HG02759 (cell line): ENCODE data around the gene FERMT2.
A peak's percentile ranks its signal among the peaks of the same experiment; 100 is the strongest.

Source experiments
- ATAC-seq: cut with Tn5 transposase; IDR thresholded peaks from one replicate; pipeline ENCODE4 v1.9.1; 2021; ENCODE audit warnings: mild to moderate bottlenecking, moderate library complexity; ENCODE audit not compliant: unreplicated experiment

FERMT2 gene, protein sequence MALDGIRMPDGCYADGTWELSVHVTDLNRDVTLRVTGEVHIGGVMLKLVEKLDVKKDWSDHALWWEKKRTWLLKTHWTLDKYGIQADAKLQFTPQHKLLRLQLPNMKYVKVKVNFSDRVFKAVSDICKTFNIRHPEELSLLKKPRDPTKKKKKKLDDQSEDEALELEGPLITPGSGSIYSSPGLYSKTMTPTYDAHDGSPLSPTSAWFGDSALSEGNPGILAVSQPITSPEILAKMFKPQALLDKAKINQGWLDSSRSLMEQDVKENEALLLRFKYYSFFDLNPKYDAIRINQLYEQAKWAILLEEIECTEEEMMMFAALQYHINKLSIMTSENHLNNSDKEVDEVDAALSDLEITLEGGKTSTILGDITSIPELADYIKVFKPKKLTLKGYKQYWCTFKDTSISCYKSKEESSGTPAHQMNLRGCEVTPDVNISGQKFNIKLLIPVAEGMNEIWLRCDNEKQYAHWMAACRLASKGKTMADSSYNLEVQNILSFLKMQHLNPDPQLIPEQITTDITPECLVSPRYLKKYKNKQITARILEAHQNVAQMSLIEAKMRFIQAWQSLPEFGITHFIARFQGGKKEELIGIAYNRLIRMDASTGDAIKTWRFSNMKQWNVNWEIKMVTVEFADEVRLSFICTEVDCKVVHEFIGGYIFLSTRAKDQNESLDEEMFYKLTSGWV

DNA sequence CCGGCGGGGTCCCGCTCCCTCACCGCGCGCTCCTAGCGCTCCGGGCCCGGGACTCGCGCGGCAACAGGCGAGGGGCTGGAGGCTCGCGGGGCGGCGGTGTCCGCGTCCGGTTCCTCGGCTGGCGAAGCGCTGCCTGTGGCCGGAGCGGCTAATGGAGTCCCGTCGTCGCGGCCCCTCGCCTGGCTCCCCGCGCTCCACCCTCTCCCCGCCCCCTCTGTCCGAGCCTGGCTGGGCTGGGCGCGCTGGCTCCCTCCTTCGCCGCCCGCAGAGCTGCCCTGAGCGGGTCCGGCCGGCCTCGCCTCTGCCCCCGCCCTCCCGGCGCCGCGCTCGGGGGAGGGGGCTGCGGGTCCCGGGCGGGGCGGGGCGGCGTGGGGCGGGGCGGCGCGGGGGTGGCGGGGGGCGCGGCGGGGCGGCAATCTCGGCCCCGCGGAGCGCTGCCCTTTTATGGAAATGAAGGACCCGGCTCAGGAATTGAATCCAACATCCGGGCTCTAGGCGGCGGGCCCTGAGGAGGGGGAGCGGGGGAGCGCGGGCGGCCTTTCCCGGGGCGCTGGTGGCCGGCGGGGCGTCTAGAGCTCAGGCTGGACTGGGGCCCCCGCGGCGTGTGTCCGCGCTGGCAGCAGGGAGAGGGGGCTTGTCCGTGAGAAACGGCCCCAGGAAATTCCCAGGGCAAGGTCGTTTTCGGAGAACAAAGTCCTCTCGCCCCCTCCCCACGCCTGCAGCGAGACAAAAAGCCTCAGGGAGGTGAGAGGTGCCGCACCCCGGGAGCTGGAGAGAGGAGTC is at the start of gene FERMT2:
Gene FERMT2, minus strand, starts transcription at position 153 of the 783 bp plus-strand sequence. CDS start 482 bp downstream, outside the sequence.
- peak; percentile 59 for ATAC-seq

DNA sequence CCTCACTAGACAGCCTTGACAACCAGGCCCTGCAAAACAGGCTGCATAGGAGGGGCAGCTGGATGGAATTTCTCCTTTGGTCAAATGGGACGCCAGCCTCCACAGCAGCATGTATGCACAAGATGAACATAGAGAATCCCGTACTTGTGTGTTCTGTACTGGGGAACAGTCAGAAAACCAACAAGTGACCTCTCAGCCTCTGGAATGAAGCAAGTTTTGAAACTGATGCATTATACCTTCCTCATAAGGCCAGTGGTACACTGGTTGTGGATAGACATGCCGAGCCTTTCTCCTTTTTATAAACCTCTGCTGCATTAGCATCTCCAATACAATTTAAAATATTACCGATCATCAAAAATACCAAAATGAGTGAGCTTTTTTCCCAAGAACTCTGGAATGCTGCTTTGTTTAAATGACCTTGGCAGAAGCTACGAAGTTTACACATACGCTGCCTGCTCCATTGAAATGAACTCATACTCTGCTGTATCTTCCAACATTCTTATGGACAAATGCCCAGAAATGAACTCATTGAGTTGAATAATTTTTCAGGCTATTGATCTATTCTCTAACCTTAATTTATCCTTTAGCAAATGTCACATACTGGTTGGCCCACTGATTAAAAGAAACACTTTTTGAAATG is 47.6 kb upstream of the FERMT2 start:
- no peak for ATAC-seq

DNA sequence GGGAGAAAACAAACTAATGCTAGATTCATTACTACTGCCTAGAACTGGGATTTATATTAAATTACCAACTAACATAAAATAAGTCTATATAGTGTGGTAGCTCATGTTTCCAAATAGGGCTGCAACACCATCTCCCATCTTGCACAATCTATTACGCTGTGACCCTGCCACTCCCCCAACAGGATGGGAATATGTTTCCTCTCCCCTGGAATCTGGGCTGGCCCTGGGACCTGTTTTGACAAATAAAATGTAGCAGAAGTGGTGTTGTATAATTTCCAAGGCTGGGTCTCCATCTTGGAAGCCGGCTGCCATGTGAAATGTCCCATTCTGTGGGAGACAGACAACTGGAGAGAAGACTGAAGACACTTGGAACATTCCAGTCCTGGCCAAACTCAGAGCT is 45.6 kb upstream of the FERMT2 start:
- no peak for ATAC-seq

DNA sequence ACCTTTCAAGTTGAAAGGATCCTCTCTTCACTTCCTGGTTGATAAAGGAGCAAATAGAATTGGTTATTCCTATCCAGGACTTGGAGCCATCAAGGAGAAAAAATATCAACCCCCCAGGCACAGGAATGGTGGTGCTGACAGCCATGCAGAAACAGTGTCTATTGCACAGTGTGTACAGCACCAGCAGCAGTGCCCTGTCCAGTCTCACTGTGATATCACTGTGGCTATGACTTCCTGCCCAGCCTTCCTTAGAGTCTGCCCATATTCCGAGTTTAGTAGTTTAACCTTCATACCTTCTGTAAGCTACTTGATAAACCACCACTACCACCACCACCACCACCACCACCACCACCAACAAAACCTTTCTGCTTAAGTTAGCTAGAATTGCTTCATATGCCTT is 45.1 kb upstream of the FERMT2 start:
- ATAC-seq = no peak

DNA sequence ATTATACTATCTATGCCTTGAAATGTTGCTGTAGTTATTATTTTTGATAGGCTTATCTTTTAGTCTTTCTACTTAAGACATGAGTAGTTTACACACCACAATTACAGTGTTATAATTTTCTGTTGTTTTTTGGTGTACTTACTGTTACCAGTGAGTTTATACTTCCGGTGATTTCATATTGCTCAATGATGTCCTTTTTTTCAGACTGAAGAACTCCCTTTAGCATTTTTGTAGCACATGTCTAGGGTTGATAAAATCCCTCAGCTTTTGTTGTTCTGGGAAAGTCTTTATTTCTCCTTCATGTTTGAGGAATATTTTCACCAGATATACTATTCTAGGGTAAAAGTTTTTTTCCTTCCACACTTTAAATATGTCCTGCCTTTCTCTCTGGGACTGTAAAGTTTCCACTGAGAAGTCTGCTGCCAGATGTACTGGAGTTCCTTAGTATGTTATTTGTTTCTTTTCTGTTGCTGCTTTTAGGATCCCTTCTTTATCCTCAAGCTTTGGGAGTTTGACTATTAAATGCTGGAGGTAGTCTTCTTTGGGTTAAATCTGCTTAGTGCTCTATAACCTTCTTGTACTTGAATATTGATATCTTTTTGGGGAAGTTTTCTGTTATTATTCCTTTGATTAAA is 41.5 kb upstream of the FERMT2 start:
- no peak for ATAC-seq

DNA sequence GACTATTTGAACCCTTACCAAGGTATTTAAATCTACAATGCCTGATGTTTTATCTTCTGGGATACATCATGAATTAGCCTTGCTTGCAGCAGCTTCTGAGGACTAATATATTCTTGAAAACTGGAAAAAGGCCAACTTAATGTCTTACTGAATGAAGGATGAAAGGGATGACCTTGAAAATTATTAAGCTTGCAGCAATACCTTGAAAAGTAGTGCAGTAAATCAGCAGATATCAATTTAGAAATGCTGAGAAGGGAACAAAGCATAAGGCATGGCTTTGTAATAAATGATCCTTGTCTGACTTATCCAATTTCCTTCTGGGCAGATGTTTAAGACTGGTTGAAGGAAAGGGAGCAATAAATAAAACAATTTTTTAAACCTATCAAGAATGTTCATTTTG is 37.3 kb upstream of the FERMT2 start:
- no peak for ATAC-seq

DNA sequence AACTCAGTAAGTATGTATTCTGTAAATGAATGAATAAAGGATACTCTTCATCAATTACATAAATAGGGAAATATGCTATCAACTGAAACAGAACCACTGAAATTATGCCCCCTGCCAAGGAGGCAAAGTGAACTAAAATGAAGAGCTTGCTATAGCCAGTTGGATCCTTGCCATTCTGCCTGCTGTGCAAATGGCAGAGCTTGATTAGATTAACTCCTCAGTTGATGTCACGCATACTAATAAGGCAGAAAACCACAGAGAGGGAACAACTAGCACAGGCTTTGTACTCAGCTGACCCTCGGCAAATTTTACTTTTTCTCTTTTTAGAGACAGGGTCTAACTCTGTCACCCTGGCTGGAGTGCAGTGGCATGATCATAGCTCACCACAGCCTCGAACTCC is 36.7 kb upstream of the FERMT2 start:
- ATAC-seq = no peak

DNA sequence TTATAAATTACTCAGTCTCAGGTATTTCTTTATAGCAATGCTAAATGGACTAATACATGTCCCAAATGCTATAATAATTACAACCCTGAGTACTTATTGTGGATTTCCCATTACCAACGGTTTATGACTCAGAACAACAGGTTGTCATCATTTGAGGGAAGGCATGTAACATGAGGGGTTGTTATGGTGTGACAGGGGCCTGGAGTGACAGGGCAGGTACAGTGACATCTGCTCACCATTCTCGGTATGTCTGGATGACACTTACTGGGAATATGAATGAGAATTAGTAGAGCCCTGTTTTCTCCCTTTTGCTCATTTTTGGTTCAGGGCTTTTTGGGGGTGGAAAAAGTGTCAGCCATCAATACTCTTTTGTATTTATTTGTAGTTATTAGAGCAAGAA is 36.2 kb upstream of the FERMT2 start:
- no peak for ATAC-seq

DNA sequence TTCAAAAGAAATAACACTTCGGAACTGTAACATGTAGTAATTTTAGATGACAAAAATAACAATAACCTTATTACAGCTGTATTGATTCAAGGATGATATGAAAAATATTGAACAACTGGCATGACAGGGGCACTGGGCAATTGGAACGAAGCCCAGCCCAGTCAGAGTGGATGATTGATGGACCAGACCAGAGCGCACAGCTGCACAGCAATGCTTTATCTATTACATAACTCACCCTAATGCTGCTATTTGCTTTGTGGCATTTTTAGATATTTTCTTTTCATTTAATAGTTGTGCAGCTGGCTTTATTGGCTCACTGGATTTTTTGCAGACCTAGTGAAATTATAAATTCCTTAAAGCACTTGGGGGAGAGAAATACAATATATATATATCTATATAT is 26.9 kb upstream of the FERMT2 start:
- no peak for ATAC-seq

DNA sequence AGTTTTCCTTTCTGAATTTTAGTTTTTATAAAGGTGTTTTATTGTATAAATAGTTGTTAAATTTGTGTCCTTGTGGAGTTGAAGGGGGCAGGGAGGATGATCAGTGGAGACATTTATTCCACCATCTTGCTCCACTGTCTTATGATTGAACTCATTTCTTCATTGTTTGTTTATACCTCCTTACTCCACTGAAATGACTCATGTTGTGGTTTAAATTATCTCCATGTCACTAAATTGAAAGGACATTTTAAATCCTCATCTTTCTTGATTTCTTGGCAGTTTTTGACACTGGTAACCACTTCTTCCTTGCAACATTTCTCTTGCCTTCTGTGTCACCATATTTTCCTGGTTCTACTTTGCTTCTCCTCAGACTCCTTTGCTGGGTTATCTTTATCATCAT is 23.6 kb upstream of the FERMT2 start:
- no peak for ATAC-seq

DNA sequence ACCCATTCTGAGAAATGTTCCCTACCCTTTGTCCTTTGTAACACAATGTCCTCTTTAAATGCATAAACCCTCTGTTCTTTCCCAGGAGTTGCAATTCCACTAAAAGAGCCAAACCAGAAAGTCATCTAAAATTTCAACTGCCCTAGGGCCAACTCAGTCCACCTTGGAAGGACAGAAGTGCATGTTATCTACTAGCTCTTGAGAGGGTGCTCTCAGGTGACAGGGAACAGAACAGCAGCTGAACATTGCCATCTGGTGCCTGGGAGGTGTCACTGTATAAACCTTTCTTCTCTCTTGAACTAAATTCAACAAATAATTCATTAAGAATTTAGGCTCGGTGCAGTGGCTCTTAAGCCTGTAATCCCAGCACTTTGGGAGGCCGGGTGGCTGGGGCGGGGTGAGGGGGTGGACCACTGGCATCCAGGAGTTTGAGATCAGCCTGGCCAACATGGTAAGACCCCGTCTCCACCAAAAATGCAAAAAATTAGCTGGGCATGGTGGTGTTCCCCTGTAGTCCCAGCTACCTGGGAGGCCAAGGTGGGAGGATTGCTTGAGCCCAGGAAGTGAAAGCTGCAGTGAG is 10.3 kb upstream of the FERMT2 start:
- ATAC-seq = no peak

DNA sequence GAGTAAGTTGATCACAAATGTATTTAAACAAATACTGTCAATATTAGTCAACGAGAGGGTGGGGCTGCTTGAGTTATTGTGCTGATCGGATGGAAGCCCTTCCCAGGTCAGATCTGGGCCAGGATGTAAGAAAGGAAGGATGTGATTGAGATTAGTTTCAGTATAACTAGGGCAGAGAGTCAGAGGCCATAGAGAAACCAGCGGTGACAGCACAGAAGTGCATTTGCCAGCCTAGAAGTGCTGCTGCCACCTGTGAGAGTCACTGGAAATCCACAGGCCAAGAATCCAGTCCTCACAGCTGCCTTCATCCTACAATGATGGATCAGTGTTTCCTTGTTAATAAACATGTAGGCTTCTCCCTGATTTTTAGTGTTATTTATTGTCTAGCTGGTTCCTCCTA is 9.8 kb upstream of the FERMT2 start:
- ATAC-seq = no peak

DNA sequence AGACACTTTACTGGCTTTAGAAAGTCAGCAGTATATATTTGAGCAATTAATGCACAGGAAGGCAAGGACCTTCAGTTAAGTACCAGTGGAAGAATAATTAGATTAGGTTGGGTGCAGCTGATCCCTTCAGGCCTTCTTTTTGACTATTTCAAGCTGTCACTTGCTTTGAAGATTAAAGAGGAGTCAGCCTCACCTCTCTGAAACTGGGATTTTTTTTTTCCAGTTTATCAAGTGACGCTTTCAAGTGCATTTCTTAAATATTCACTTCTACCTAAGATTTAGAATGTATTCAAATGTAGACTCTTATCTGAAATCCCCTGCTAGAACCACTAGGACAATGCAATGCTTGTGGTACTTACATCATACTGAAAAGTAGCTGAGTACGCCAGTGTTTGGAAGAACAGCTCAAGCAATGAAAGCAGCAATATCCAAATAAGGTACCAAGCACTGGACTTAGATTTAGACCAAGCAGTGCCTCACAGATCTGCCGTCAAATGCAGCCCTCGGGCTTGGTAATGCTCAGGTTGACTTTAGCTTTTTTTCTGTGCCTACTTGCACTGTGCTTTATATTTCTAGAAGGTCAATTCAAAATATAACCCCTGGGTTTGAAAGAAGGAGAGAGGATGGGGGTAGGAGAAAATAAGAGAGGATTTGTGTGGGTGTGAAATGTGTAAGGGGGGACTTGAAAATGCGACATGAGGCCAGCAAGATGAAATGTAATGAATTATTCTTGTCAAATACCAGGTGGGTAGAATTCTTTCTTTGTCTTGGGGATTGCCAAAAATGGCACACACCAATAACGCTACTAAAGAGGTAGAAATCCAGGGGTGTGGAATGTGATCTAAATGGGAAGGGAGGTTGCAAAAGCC is 3.7 kb upstream of the FERMT2 start:
- ATAC-seq = no peak

DNA sequence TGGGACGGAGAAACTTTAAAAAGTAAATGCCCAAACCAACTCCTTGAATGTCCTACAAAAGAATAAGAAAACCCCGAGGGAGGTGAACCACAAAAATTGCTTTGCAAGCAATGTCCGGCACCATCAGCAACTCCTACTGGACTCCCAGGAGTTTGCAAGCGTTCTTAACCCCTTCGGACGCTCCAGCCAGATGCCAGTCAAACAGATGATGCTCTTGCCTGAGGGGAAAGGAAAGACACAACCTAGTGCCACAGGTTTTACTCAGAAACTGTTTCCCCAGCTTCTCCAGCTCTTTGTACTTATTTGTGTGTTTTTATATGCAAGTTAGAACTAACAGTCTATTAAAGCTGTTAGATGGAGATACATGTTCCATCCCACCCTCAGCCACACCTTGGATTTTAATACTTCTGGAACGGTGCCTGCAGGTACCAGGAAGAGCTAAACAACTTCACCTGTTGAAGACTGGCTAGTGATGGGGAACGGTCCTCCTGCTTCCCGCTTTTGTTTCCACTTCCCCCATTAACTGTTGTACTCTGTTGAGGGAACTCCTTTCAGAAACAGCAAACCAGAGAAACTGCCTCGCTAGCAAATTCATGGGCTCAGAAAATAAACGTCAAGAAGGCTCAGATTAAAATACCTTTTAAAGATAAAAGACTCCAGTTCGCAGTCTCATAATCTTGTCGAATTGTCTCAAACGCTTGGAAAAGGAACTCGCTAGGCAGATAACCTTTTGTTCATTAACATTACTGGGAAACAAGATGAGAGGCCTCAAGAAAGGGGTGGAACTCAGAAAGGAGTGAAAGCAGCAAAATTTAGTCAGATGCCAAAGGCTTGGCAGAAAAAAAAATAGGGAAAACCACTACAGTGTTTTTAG is 1.1 kb upstream of the FERMT2 start:
- ATAC-seq = no peak

DNA sequence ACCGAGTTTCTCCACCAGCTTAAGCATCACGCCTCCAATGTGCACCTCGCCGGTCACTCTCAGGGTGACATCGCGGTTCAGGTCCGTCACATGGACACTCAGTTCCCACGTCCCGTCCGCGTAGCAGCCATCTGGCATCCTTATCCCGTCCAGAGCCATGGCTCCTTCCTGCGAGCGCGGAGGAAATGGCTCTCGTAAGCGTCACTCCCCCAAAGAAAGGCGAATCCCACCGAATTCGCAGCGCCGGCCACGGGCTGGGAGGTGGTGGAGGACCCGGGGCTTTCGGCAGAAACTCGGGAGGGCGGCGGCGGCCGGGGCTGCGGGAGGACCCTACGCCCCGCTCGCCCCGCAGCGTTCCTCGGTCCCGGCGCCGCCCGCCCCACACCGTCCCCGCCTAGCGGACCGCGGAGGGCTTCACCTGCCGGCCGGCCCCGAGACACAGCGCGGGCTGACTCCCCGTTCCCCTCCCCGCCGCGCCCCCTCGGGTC is 396 bp downstream of the FERMT2 start:
- ATAC-seq = peak; percentile 51

DNA sequence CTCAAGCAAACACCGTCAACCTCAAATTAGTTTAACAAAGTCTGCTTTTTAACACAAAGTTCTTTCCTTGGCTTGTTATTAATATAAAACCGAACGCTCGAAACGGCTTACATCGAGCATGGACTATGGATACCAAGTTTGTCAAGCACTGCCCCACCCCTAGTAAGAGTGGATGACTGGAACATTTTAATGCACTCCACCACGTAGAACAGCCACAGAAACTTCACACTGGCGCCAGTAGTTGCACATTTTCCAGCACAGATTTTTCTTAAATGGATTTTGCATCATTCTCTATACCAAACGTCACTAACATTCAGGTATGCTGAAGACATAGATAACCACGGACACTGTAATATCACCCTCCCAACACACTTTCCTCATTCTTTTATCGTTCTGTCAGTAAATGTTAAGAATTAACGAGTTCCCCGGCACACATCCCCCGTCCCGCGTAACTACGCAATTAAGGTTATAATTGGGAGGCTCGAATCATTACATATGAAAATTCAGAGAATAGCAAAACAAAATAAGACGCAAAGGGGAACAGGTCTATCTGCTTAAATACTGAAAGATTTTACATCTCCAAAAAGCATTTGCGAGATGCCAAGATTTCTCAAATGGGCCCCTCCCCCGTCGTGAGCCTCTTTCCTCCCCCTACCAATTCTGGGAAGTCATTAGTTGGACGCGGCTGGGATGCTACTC is 990 bp downstream of the FERMT2 start:
- no peak for ATAC-seq

DNA sequence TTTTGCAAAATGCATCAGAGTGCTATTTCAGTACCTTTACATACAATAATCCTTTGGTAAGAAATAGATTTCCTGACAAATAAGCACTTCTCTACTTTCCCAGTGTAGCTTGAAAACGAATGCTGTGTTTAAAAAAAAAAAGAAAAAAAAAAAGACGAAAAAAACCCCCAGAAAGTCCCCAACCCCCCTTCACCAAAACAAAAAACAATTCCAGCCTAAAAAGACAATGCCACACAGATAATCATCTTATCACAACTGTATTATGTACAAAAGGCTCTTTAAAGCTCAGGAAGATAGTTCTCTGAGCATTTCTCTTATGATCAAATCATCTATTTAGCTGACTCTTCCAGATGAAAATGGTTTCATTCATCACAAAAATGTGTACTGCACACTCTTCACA is 1.6 kb downstream of the FERMT2 start:
- ATAC-seq = no peak

DNA sequence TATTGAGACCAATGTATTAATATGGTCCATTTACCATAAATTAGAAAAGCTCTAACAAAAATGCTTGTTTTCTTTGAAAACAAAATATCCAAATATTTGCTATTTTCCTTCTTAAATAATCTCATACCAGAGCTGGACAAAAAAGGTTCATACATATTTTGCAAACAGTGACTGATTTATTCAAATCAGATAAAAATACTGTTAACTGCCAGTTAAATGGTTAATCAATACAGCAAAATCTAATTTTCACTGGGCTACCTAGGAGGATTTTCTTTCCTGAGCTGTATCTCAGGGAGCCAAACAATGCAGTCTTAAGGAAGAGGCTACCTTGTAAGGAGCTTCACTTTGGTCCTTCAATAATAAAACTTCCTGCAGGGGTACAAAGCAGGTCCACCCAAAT is 2.0 kb downstream of the FERMT2 start:
- ATAC-seq = no peak
